Astrocyte of the spinal cord (primary cell): ENCODE results near the gene TNFRSF19.

Source experiments
- DNase-seq: peaks from one replicate; pipeline ENCODE4 v3.0.0; 2011; ENCODE audit warnings: low read depth, low spot score
- H3K4me3 ChIP-seq: 2 replicates; pipeline ENCODE4 v1.5.1; 2011; ENCODE audit warnings: low read depth, mild to moderate bottlenecking, low read length, moderate library complexity
- CTCF ChIP-seq: IDR thresholded peaks from 2 replicates; pipeline ENCODE4 v1.5.1; 2012; ENCODE audit warnings: low read depth, mild to moderate bottlenecking, low read length, inconsistent platforms
- in situ Hi-C: cut with HindIII; loops from 2 replicates; pipeline ENCODE4 v1.10.0; 2017; ENCODE audit warnings: low sequenced_read_pairs

Gene TNFRSF19

GRCh38 chr13:23644126-23644419 is 73.9 kb downstream of the TNFRSF19 start:
- DNase-seq: no peak
- TF ChIP-seq CTCF: no peak
- in situ Hi-C loops: no loop called here
- H3K4me3 ChIP-seq: no peak overlapping the region

- DNase-seq: peak; percentile 74
- in situ Hi-C loops: no loop called here
- H3K4me3 ChIP-seq: no peak overlapping the region
- no peak for TF ChIP-seq CTCF
Measured at GRCh38 chr13:23644527-23645138, 74.4 kb downstream of the TNFRSF19 start.

GRCh38 chr13:23645851-23646250 is 75.6 kb downstream of the TNFRSF19 start:
- no peak overlapping the region for H3K4me3 ChIP-seq

GRCh38 chr13:23651439-23651838 is 81.2 kb downstream of the TNFRSF19 start:
- TF ChIP-seq CTCF: no peak
- H3K4me3 ChIP-seq: no peak overlapping the region
- DNase-seq: no peak
- in situ Hi-C loops: no loop called here

More at GRCh38 chr13:23645851-23646250, 75.6 kb downstream of the TNFRSF19 start:
- no peak for DNase-seq
- TF ChIP-seq CTCF: no peak
- in situ Hi-C loops: no loop called here

- no peak for TF ChIP-seq CTCF
- no peak overlapping the region for H3K4me3 ChIP-seq
- DNase-seq: no peak
- in situ Hi-C loops: no loop called here
Measured at GRCh38 chr13:23651887-23652286, 81.7 kb downstream of the TNFRSF19 start.

GRCh38 chr13:23652909-23653726 is 82.9 kb downstream of the TNFRSF19 start:
- in situ Hi-C loops: no loop called here
- no peak for DNase-seq
- TF ChIP-seq CTCF: no peak

More at GRCh38 chr13:23652909-23653726, 82.9 kb downstream of the TNFRSF19 start:
- no peak overlapping the region for H3K4me3 ChIP-seq
